ENCODE measurements around the gene ZNF831.

ZNF831 gene

DNA sequence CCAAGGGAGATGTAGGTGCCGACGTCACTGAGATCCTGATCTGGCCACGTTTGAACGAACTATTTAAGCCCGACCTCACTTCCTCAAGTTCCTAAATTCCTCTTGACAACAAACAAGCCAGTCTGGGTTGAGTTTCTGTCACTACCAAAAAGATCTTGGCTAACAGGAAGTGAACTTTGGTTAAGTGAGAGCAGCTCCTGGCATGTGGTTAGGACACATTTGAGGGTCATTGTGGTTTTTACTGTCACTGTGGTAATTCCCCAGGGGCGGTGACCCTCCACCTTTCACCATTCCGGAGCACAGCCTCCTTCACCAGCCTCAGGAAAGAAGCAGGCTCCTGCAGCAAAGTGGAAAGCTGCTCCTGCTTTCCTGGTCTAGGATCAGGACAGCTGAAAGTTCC lies 43.1 kb upstream of the ZNF831 start:
- no peak for DNase-seq
- no peaks in the 10 kb centered on the region for H3K79me2 ChIP-seq (ENCODE audit: low read length)
- H2AFZ ChIP-seq (ENCODE audit: low read length), result no peak overlapping the region
- H3K36me3 ChIP-seq (replicated peaks; ENCODE audit: insufficient read depth, low read length), result no peaks in the 10 kb centered on the region
- H3K9ac ChIP-seq (ENCODE audit: low read length), result no peak overlapping the region
- H3K9me3 ChIP-seq (replicated peaks; ENCODE audit: insufficient read depth, low read length), result no peaks in the 10 kb centered on the region
- no peak overlapping the region for H3K4me3 ChIP-seq (ENCODE audit: low read length)
- H3F3A ChIP-seq (ENCODE audit: insufficient read depth, low read length), result no peaks in the 10 kb centered on the region
- no peak for TF ChIP-seq EZH2 (optimal IDR thresholded peaks at IDR 0.05; ENCODE audit: low read depth, low read length)
- TF ChIP-seq, protein P1, sequence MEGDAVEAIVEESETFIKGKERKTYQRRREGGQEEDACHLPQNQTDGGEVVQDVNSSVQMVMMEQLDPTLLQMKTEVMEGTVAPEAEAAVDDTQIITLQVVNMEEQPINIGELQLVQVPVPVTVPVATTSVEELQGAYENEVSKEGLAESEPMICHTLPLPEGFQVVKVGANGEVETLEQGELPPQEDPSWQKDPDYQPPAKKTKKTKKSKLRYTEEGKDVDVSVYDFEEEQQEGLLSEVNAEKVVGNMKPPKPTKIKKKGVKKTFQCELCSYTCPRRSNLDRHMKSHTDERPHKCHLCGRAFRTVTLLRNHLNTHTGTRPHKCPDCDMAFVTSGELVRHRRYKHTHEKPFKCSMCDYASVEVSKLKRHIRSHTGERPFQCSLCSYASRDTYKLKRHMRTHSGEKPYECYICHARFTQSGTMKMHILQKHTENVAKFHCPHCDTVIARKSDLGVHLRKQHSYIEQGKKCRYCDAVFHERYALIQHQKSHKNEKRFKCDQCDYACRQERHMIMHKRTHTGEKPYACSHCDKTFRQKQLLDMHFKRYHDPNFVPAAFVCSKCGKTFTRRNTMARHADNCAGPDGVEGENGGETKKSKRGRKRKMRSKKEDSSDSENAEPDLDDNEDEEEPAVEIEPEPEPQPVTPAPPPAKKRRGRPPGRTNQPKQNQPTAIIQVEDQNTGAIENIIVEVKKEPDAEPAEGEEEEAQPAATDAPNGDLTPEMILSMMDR (IDR thresholded peaks at IDR 0.05; ENCODE audit: low read length), result no peak
- H3K27ac ChIP-seq (ENCODE audit: low read length), result no peak overlapping the region
- no peaks in the 10 kb centered on the region for H4K20me1 ChIP-seq (ENCODE audit: insufficient read depth, low read length)
- H3K9me2 ChIP-seq (replicated peaks; ENCODE audit: insufficient read depth, low read length), result no peaks in the 10 kb centered on the region
- H3K4me2 ChIP-seq (ENCODE audit: low read depth, low read length), result no peak overlapping the region
- peaks cover 96% of the 10 kb centered on the region for H3K27me3 ChIP-seq (replicated peaks; ENCODE audit: insufficient read depth, low read length)
- no peaks in the 10 kb centered on the region for H3K4me1 ChIP-seq (ENCODE audit: low read length)

DNA sequence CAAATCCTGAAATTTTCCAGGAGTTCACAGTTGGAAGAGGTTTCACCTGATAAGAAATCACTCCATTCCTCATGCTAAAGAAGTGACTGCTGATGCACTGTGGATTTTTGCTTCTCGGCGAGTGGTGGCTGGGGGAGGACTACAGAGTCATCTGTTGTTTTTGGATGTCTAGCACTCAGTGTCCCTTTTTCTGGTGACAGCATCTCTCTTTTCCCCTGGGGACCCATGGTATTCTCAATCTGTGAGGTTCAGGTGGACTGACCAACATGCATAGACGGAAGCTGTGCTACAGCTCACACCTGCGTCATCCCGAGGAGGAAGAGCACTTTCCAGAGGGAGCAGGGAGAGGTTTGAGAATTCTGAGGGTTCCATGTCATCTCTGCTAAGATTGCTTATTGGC lies 42.7 kb upstream of the ZNF831 start:
- no peaks in the 10 kb centered on the region for H4K20me1 ChIP-seq (ENCODE audit: insufficient read depth, low read length)
- no peaks in the 10 kb centered on the region for H3K9me3 ChIP-seq (replicated peaks; ENCODE audit: insufficient read depth, low read length)
- H3K9me2 ChIP-seq (replicated peaks; ENCODE audit: insufficient read depth, low read length), result no peaks in the 10 kb centered on the region
- H3F3A ChIP-seq (ENCODE audit: insufficient read depth, low read length), result no peaks in the 10 kb centered on the region
- H3K9ac ChIP-seq (ENCODE audit: low read length), result no peak overlapping the region
- no peak overlapping the region for H3K27ac ChIP-seq (ENCODE audit: low read length)
- no peak overlapping the region for H3K4me2 ChIP-seq (ENCODE audit: low read depth, low read length)
- H2AFZ ChIP-seq (ENCODE audit: low read length), result no peak overlapping the region
- H3K36me3 ChIP-seq (replicated peaks; ENCODE audit: insufficient read depth, low read length), result no peaks in the 10 kb centered on the region
- TF ChIP-seq, protein P1 (IDR thresholded peaks at IDR 0.05; ENCODE audit: low read length), result no peak
- TF ChIP-seq EZH2phosphoT487 (IDR thresholded peaks at IDR 0.05; ENCODE audit: low read length) (no peak), EZH2 (optimal IDR thresholded peaks at IDR 0.05; ENCODE audit: low read depth, low read length) (no peak)
- H3K4me3 ChIP-seq (ENCODE audit: low read length), result no peak overlapping the region
- no peaks in the 10 kb centered on the region for H3K4me1 ChIP-seq (ENCODE audit: low read length)
- peaks cover 98% of the 10 kb centered on the region for H3K27me3 ChIP-seq (replicated peaks; ENCODE audit: insufficient read depth, low read length)
- DNase-seq, result no peak
- no peaks in the 10 kb centered on the region for H3K79me2 ChIP-seq (ENCODE audit: low read length)

- peaks cover 100% of the 10 kb centered on the region for H3K27me3 ChIP-seq (replicated peaks; ENCODE audit: insufficient read depth, low read length)
- DNase-seq, result no peak
- no peak overlapping the region for H3K9ac ChIP-seq (ENCODE audit: low read length)
- H3K36me3 ChIP-seq (replicated peaks; ENCODE audit: insufficient read depth, low read length), result no peaks in the 10 kb centered on the region
- H2AFZ ChIP-seq (ENCODE audit: low read length), result no peak overlapping the region
- no peak overlapping the region for H3K4me3 ChIP-seq (ENCODE audit: low read length)
- H3K27ac ChIP-seq (ENCODE audit: low read length), result no peak overlapping the region
- H3K9me2 ChIP-seq (replicated peaks; ENCODE audit: insufficient read depth, low read length), result no peaks in the 10 kb centered on the region
- no peaks in the 10 kb centered on the region for H3K9me3 ChIP-seq (replicated peaks; ENCODE audit: insufficient read depth, low read length)
- TF ChIP-seq EZH2 (optimal IDR thresholded peaks at IDR 0.05; ENCODE audit: low read depth, low read length), result no peak
- TF ChIP-seq, protein P1 (IDR thresholded peaks at IDR 0.05; ENCODE audit: low read length), result no peak
- TF ChIP-seq EZH2phosphoT487 (IDR thresholded peaks at IDR 0.05; ENCODE audit: low read length), result no peak
- no peaks in the 10 kb centered on the region for H3F3A ChIP-seq (ENCODE audit: insufficient read depth, low read length)
- no peak overlapping the region for H3K4me2 ChIP-seq (ENCODE audit: low read depth, low read length)
- no peaks in the 10 kb centered on the region for H3K4me1 ChIP-seq (ENCODE audit: low read length)
- H3K79me2 ChIP-seq (ENCODE audit: low read length), result no peaks in the 10 kb centered on the region
- no peaks in the 10 kb centered on the region for H4K20me1 ChIP-seq (ENCODE audit: insufficient read depth, low read length)
Measured at GRCh38 chr20:59121714-59122565, 41.7 kb upstream of the ZNF831 start.
